Liver (tissue), 3 donors: ENCODE data around the gene GMNN.

Source experiments
- ATF3 ChIP-seq: IDR thresholded peaks from 2 replicates; pipeline ENCODE4 v1.6.1; 2016; ENCODE audit warnings: antibody characterized with exemption
- CTCF ChIP-seq: fragments of 150-350 bp; IDR thresholded peaks from 2 replicates; pipeline ENCODE4 v1.5.1; 2017; ENCODE audit warnings: improper control_type of control experiment, low read depth, low read length; ENCODE audit not compliant: missing input control
- EGR1 ChIP-seq, 2 donors: IDR thresholded peaks; 2 replicates each; pipeline ENCODE4 v1.6.1; 2016 to 2018; ENCODE audit warnings: antibody characterized with exemption in 2 of 2, low read depth in 2 of 2
- GABPA ChIP-seq, 2 donors: IDR thresholded peaks in 1 of 2; conservative IDR thresholded peaks in 1 of 2; 2 replicates each; pipeline ENCODE4 v1.6.1; 2016; ENCODE audit warnings: antibody characterized with exemption in 2 of 2, mild to moderate bottlenecking in 1 of 2, moderate library complexity in 1 of 2
- NR2F2 ChIP-seq: IDR thresholded peaks from 2 replicates; pipeline ENCODE4 v1.6.1; 2016; ENCODE audit warnings: antibody characterized with exemption
- RAD21 ChIP-seq, 2 donors: IDR thresholded peaks; 2 replicates each; pipeline ENCODE4 v1.6.1; 2016; ENCODE audit warnings: antibody characterized with exemption in 2 of 2, mild to moderate bottlenecking in 2 of 2
- REST ChIP-seq: IDR thresholded peaks from 2 replicates; pipeline ENCODE4 v1.6.1; 2016; ENCODE audit warnings: antibody characterized with exemption, mild to moderate bottlenecking
- SP1 ChIP-seq: IDR thresholded peaks from 2 replicates; pipeline ENCODE4 v1.6.1; 2018; ENCODE audit warnings: antibody characterized with exemption, mild to moderate bottlenecking
- TAF1 ChIP-seq: conservative IDR thresholded peaks from 2 replicates; pipeline ENCODE4 v1.6.1; 2016; ENCODE audit warnings: antibody characterized with exemption, mild to moderate bottlenecking
- ZBTB33 ChIP-seq: IDR thresholded peaks from 2 replicates; pipeline ENCODE4 v1.6.1; 2016; ENCODE audit warnings: antibody characterized with exemption
- donor health status: healthy.
- donor health status: healthy.

GRCh38 chr6:24778878-24779277, 4.1 kb downstream of the GMNN start:
- TF ChIP-seq GABPA (IDR thresholded peaks at IDR 0.05 in 1 of 2, conservative IDR thresholded peaks at IDR 0.05 in 1 of 2), result no peak
- no peak for TF ChIP-seq EGR1 (IDR thresholded peaks at IDR 0.05; ENCODE audit: low read depth in 2 of 2)
- TF ChIP-seq CTCF, result no peak
- no peak for TF ChIP-seq SP1
- no peak for TF ChIP-seq REST
- no peak for TF ChIP-seq ATF3
- no peak for TF ChIP-seq RAD21 (IDR thresholded peaks at IDR 0.05)
- no peak for TF ChIP-seq NR2F2
- no peak for TF ChIP-seq TAF1
- TF ChIP-seq ZBTB33, result no peak
